CD4-positive, alpha-beta memory T cell (primary cell): ENCODE data around the gene ARIH2. TPM values are rescaled to one million over a fixed set of nuclear protein-coding genes. Genes with fewer than 3 reads are reported as not detected.
A peak's percentile ranks its signal among the peaks of the same experiment; 100 is the strongest.

ENCODE experiments used
- CTCF ChIA-PET: fragments of 350-600 bp; sonication (Branson Sonifier 250); formaldehyde crosslinking; loops from one replicate; lab custom pipeline; 2021; ENCODE audit warnings: inconsistent platforms; ENCODE audit not compliant: partially characterized antibody; lab: Charles Lee
- POLR2A ChIA-PET: fragments of 350-600 bp; sonication (Branson Sonifier 250); formaldehyde crosslinking; loops from one replicate; lab custom pipeline; 2021; ENCODE audit not compliant: partially characterized antibody; lab: Charles Lee
- DNase-seq, 5 donors: peaks; one replicate each; pipeline versions ENCODE4 v3.0.0 to v3.0.0-alpha.2; 2020 to 2022; ENCODE audit warnings: mixed read lengths in 1 of 5
- H3K27ac ChIP-seq: one replicate; pipeline ENCODE4 v1.7.0; 2013; ENCODE audit warnings: low read depth, low read length
- H3K27me3 ChIP-seq: 2 replicates; pipeline ENCODE4 v1.7.0; 2013; ENCODE audit warnings: mild to moderate bottlenecking, low read length, moderate library complexity; ENCODE audit not compliant: insufficient read depth
- H3K36me3 ChIP-seq: 2 replicates; pipeline ENCODE4 v1.7.0; 2013; ENCODE audit warnings: mild to moderate bottlenecking, low read length, moderate library complexity; ENCODE audit not compliant: insufficient read depth
- H3K4me1 ChIP-seq: 2 replicates; pipeline ENCODE4 v1.7.0; 2013; ENCODE audit warnings: mild to moderate bottlenecking, low read length, moderate library complexity; ENCODE audit not compliant: insufficient read depth
- H3K4me3 ChIP-seq, 2 donors: one replicate each; pipeline ENCODE4 v1.7.0; 2013; ENCODE audit warnings: low read length in 2 of 2, mild to moderate bottlenecking in 1 of 2
- H3K9me3 ChIP-seq, 2 donors: one replicate each; pipeline ENCODE4 v1.7.0; 2013; ENCODE audit warnings: low read length in 2 of 2, control low read depth in 1 of 2; ENCODE audit not compliant: control insufficient read depth in 1 of 2
- H3K27ac Mint-ChIP-seq, 7 donors: one replicate each; pipeline ENCODE4 v1.8.0; 2020 to 2021; ENCODE audit warnings: mixed read lengths in 7 of 7, mild to moderate bottlenecking in 6 of 7, inconsistent platforms in 3 of 7, moderate library complexity in 3 of 7
- H3K27me3 Mint-ChIP-seq, 2 donors: one replicate each; pipeline ENCODE4 v1.8.0; 2020 to 2021; ENCODE audit warnings: mixed read lengths in 2 of 2
- H3K36me3 Mint-ChIP-seq, 2 donors: one replicate each; pipeline ENCODE4 v1.8.0; 2020 to 2021; ENCODE audit warnings: mixed read lengths in 2 of 2, inconsistent platforms in 1 of 2, mild to moderate bottlenecking in 1 of 2
- H3K4me1 Mint-ChIP-seq, 4 donors: one replicate each; pipeline ENCODE4 v1.8.0; 2020 to 2021; ENCODE audit warnings: mixed read lengths in 4 of 4, mild to moderate bottlenecking in 1 of 4
- H3K4me3 Mint-ChIP-seq, 8 donors: one replicate each; pipeline ENCODE4 v1.8.0; 2020 to 2021; ENCODE audit warnings: mixed read lengths in 8 of 8, mild to moderate bottlenecking in 7 of 8, moderate library complexity in 6 of 8, inconsistent platforms in 3 of 8
- H3K9me3 Mint-ChIP-seq, 8 donors: one replicate each; pipeline ENCODE4 v1.8.0; 2020 to 2021; ENCODE audit warnings: mixed read lengths in 8 of 8, mild to moderate bottlenecking in 5 of 8, inconsistent platforms in 3 of 8, moderate library complexity in 1 of 8
- intact Hi-C: fragments of 100-400 bp; cut with micrococcal nuclease; formaldehyde crosslinking; loops from one replicate; pipeline ENCODE4 v1.15.1; 2023
- polyA plus RNA-seq, 2 donors: library from polyadenylated mRNA; unstranded; fragments of 300-500 nt; fragmentation: Illumina TruSeq; gene quantifications; one replicate each; pipeline ENCODE4 v1.2.3, GENCODE V29; 2021
- total RNA-seq, 2 experiments: library from RNA; stranded (reverse); gene quantifications; one replicate each; pipeline ENCODE4 v1.2.3, GENCODE V29; 2021

Gene ARIH2
- total and polyA plus RNA-seq, 4 experiments from 2014 or later = 109 to 153 (median 145) TPM

DNA sequence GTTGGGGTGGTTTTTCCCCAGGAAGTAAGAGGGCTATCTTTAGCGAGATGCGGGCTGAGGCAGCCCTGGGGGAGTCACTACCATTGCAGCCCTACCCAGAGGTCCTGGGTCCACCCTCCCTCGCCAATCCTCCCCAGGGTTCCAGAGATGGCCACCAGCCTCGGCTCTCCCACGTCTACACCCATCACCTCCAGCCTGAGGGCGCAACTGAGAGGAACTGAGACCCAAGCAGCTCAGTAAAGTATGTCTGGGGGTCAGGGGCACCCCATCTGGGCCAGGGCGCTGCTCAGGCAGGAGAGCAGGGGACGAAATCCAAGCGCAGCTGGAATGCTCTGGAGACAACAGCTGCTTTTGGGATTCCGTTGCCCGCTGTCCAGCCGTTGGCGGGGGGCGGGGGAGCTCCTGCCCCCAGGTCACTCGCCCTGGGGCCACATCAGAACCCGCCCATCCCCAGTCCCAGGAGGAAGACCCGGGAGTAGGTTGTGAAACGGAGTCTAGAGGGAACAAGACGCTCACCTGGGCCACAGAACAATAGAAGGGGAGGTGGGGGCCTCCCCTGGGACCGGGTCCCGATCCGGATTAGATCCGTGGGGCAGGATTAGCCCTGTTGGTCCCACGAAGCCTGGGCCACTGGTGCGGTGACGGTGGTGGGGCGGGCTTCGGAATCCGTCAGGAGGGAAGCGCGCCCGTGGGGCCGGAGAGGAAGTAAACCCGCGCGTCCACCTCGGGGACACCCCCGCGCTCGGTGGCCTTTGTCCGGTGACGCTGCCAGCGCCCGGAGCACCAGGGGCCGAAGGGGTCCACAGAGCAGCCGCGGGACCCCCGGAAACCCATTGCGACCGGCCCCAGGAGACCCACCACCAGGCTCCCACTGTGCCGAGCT lies 101.9 kb downstream of the ARIH2 start:
- Histone ChIP-seq H3K4me1 (peaks cover 49% of the 10 kb centered on the region), H3K4me3 (peak overlapping the region; percentile 65 to 98), H3K9me3 (no peaks in the 10 kb centered on the region), H3K27me3 (no peaks in the 10 kb centered on the region), H3K27ac (peak overlapping the region; percentile 97), H3K36me3 (peaks cover 34% of the 10 kb centered on the region)
- peaks cover 0 to 1% (median 0%) of the 10 kb centered on the region in 8 donors for H3K9me3 Mint-ChIP-seq
- peak overlapping the region; percentile 70 to 99 (median 93) for H3K27ac Mint-ChIP-seq
- POLR2A ChIA-PET = interaction anchor here (0.8 to 22.1 kb wide), 17 partner anchors 1 to 793 kb away, joined by 3 to 629 read pairs (median 7); partner anchors contain the start of genes DALRD3, IMPDH2, NDUFAF3 and NME6
- intact Hi-C loops = loop anchor here (1.0 to 10.0 kb wide), 6 partner anchors 9 to 324 kb away; partner anchors contain the start of genes IMPDH2, P4HTM, QRICH1 and SLC25A20
- DNase-seq = no peak
- no peaks in the 10 kb centered on the region for H3K27me3 Mint-ChIP-seq
- CTCF ChIA-PET = interaction anchor here (1.7 to 15.4 kb wide), 5 partner anchors 11 to 150 kb away, joined by 5 to 216 read pairs (median 18); partner anchors contain the start of genes KLHDC8B, P4HTM, QRICH1 and WDR6
- peak overlapping the region; percentile 94 to 98 (median 96) for H3K4me3 Mint-ChIP-seq
- H3K36me3 Mint-ChIP-seq = peaks cover 17 to 45% of the 10 kb centered on the region in 2 donors
- peaks cover 16 to 71% (median 39%) of the 10 kb centered on the region in 4 donors for H3K4me1 Mint-ChIP-seq

DNA sequence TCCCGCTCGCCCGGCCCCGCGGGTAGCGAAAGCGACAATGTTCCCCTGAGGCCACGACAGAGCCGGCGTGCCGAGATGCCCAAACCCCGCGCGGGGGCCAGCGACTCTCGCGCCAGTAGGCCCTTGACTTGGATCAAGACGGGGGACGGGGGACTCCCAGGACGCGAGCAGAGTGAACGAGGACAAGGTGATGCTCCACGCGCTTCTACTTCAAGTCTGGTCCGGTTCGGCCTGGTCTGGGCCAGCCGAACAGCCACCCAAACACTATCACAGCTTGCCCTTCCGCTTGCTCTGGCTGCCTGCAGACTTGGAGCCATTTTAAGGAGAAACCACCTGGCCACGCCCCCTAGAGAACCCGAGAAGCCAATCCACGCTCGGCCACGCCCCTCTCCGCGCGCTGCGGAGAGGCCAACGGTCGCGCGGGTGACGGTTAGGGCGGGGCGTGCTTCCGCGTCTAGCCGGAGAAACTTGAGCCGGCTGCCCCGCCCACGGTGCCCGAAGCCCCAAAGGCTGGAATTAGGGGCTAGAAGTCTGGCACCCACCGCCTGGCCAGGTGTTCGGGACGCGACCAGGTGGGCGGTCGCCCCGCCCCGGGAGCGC lies 102.7 kb downstream of the ARIH2 start:
- peak overlapping the region; percentile 65 to 98 for H3K4me3 ChIP-seq
- H3K9me3 Mint-ChIP-seq = peaks cover 0 to 1% (median 0%) of the 10 kb centered on the region in 8 donors
- intact Hi-C loops = loop anchor here (1.0 to 10.0 kb wide), 6 partner anchors 8 to 323 kb away; partner anchors contain the start of genes IMPDH2, P4HTM, QRICH1 and SLC25A20
- H3K27me3 ChIP-seq = no peaks in the 10 kb centered on the region
- peaks cover 16 to 74% (median 41%) of the 10 kb centered on the region in 4 donors for H3K4me1 Mint-ChIP-seq
- peaks cover 18 to 45% of the 10 kb centered on the region in 2 donors for H3K36me3 Mint-ChIP-seq
- no peaks in the 10 kb centered on the region for H3K27me3 Mint-ChIP-seq
- DNase-seq = peak; percentile 98
- ChIA-PET CTCF (interaction anchor here (0.9 to 15.4 kb wide), 13 partner anchors 10 to 581 kb away, joined by 3 to 216 read pairs (median 6); partner anchors contain the start of genes KLHDC8B, P4HTM, QRICH1 and TMA7), POLR2A (interaction anchor here (0.8 to 22.1 kb wide), 31 partner anchors 0 to 918 kb away, joined by 3 to 629 read pairs (median 4); partner anchors contain the start of genes ARIH2, CCDC51, DALRD3 and IMPDH2)
- peaks cover 49% of the 10 kb centered on the region for H3K4me1 ChIP-seq
- H3K9me3 ChIP-seq = no peaks in the 10 kb centered on the region
- peak overlapping the region; percentile 93 to 99 (median 98) for H3K27ac Mint-ChIP-seq
- peaks cover 34% of the 10 kb centered on the region for H3K36me3 ChIP-seq
- H3K27ac ChIP-seq = peak overlapping the region; percentile 97
- H3K4me3 Mint-ChIP-seq = peak overlapping the region; percentile 94 to 98 (median 96)

DNA sequence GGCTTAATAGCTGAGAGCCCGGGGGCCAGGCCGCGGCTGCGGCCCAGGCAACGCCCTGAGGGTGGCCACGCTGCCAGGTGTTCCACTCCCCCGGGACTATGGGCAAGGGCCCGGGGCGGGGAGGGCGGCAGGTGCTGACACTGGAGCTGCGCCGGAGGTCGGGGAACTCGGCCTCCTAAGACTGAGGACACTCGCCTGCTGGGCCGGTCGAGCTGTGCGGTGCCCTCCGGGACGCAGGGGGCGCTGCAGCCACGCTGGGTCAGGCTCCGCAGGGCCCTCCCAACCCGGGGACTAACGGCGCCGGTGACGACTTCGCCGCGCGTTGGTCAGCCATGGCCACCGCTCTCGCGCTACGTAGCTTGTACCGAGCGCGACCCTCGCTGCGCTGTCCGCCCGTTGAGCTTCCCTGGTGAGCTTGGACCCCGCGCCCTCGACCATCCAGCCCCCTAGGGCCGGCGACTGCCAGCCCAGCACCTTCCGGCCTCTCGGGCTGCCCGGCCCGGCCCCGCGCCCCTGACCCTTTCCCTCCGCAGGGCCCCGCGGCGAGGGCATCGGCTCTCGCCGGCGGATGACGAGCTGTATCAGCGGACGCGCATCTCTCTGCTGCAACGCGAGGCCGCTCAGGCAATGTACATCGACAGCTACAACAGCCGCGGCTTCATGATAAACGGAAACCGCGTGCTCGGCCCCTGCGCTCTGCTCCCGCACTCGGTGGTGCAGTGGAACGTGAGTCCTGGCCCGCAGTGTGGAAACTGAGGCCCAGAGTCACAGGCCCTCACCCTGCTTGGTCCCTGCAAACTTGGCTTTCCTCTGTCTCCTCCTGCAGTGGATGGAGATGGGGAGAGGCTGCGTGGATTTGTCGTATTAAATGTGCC lies 103.4 kb downstream of the ARIH2 start, which contains the start of gene NDUFAF3:
Gene NDUFAF3 (plus strand): TSS at position 309 of the 875 bp plus-strand sequence. CDS start 24 bp downstream, at position 333.
- no peaks in the 10 kb centered on the region for H3K27me3 Mint-ChIP-seq
- peaks cover 38% of the 10 kb centered on the region for H3K36me3 ChIP-seq
- intact Hi-C loops = loop anchor here (1.0 to 10.0 kb wide), 6 partner anchors 7 to 323 kb away; partner anchors contain the start of genes IMPDH2, P4HTM, QRICH1 and SLC25A20
- H3K27ac ChIP-seq = peak within 1 kb of the TSS; percentile 97
- H3K4me1 ChIP-seq = peaks cover 43% of the 10 kb centered on the region
- ChIA-PET CTCF (interaction anchor here (0.9 to 15.4 kb wide), 13 partner anchors 9 to 582 kb away, joined by 3 to 216 read pairs (median 6); partner anchors contain the start of genes KLHDC8B, P4HTM, QRICH1 and TMA7), POLR2A (interaction anchor here (0.6 to 22.1 kb wide), 34 partner anchors 1 to 918 kb away, joined by 3 to 629 read pairs (median 4); partner anchors contain the start of genes ARIH2, CCDC51, DALRD3 and IMPDH2)
- no peaks in the 10 kb centered on the region for H3K9me3 ChIP-seq
- no peaks in the 10 kb centered on the region for H3K27me3 ChIP-seq
- H3K9me3 Mint-ChIP-seq = peaks cover 0 to 1% (median 0%) of the 10 kb centered on the region in 8 donors
- peak within 1 kb of the TSS; percentile 65 to 98 for H3K4me3 ChIP-seq
- peak; percentile 89 to 91 (median 90) for DNase-seq
- peaks cover 19 to 46% of the 10 kb centered on the region in 2 donors for H3K36me3 Mint-ChIP-seq
- H3K4me1 Mint-ChIP-seq = peaks cover 16 to 74% (median 41%) of the 10 kb centered on the region in 4 donors
- peak within 1 kb of the TSS; percentile 93 to 99 (median 98) for H3K27ac Mint-ChIP-seq
- peak within 1 kb of the TSS; percentile 94 to 98 (median 96) for H3K4me3 Mint-ChIP-seq

DNA sequence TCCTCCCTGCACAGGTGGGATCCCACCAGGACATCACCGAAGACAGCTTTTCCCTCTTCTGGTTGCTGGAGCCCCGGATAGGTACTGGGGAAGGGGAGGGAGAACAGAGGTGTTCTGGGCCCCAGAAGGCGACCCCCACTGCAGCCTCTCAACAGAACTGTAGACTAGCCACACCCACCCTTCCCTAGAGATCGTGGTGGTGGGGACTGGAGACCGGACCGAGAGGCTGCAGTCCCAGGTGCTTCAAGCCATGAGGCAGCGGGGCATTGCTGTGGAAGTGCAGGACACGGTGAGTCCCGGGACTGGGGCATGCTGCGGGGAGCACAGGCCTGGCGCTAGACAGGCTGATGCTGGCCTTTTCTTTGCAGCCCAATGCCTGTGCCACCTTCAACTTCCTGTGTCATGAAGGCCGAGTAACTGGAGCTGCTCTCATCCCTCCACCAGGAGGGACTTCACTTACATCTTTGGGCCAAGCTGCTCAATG lies 104.1 kb downstream of the ARIH2 start:
- peaks cover 21 to 46% of the 10 kb centered on the region in 2 donors for H3K36me3 Mint-ChIP-seq

DNA sequence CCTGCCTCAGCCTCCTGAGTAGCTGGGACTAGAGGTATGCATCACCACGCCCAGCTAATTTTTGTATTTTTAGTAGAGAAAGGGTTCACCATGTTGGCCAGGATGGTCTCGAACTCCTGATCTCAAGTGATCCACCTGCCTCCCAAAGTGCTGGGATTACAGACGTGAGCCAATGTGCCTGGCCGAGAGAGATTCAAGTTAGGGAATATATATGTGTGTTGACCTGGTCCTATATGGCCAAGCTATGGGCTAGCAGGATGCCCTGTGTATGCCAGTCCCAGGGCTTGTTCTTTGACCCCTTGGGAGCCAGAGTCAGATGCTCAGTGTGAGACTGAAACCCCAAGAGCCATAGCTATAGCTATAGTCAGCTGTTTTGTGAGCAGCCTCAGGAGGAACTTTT lies 105.1 kb downstream of the ARIH2 start:
- peak overlapping the region in 6 of 7 donors; percentile 71 to 98 (median 94) for H3K27ac Mint-ChIP-seq
- peaks cover 23 to 79% (median 41%) of the 10 kb centered on the region in 4 donors for H3K4me1 Mint-ChIP-seq
- H3K27me3 Mint-ChIP-seq = no peaks in the 10 kb centered on the region
- ChIA-PET CTCF (interaction anchor here (11.0 to 15.4 kb wide), 2 partner anchors 14 to 35 kb away, joined by 173 to 216 read pairs; partner anchors contain the start of genes P4HTM and WDR6), POLR2A (interaction anchor here (1.1 to 17.6 kb wide), 4 partner anchors 13 to 97 kb away, joined by 3 to 629 read pairs (median 236); partner anchors contain the start of genes DALRD3, P4HTM, QRICH1 and USP19)
- Histone ChIP-seq H3K27me3 (no peaks in the 10 kb centered on the region), H3K4me3 (no peak overlapping the region), H3K27ac (peak overlapping the region; percentile 97), H3K9me3 (no peaks in the 10 kb centered on the region), H3K36me3 (peaks cover 38% of the 10 kb centered on the region), H3K4me1 (peaks cover 47% of the 10 kb centered on the region)
- intact Hi-C loops = loop anchor here (5.0 to 10.0 kb wide), 2 partner anchors 126 to 321 kb away; partner anchors contain the start of genes SLC25A20 and USP4
- no peak for DNase-seq
- H3K9me3 Mint-ChIP-seq = no peaks in the 10 kb centered on the region
- H3K4me3 Mint-ChIP-seq = peak overlapping the region; percentile 54 to 96 (median 68)
- peaks cover 21 to 45% of the 10 kb centered on the region in 2 donors for H3K36me3 Mint-ChIP-seq

More for the DNA sequence above, 104.1 kb downstream of the ARIH2 start:
- H3K27me3 ChIP-seq = no peaks in the 10 kb centered on the region
- H3K36me3 ChIP-seq = peaks cover 38% of the 10 kb centered on the region
- no peaks in the 10 kb centered on the region for H3K9me3 ChIP-seq
- Mint-ChIP-seq H3K4me1 (peaks cover 16 to 74% (median 38%) of the 10 kb centered on the region in 4 donors), H3K4me3 (peak overlapping the region; percentile 94 to 98 (median 96)), H3K27ac (peak overlapping the region; percentile 93 to 99 (median 98)), H3K9me3 (peaks cover 0 to 1% (median 0%) of the 10 kb centered on the region in 8 donors), H3K27me3 (no peaks in the 10 kb centered on the region)
- peaks cover 39% of the 10 kb centered on the region for H3K4me1 ChIP-seq
- ChIA-PET CTCF (interaction anchor here (1.1 to 15.4 kb wide), 9 partner anchors 9 to 148 kb away, joined by 3 to 216 read pairs (median 10); partner anchors contain the start of genes KLHDC8B, P4HTM, QRICH1 and WDR6), POLR2A (interaction anchor here (0.6 to 17.6 kb wide), 16 partner anchors 10 to 722 kb away, joined by 3 to 629 read pairs (median 6); partner anchors contain the start of genes DALRD3, NME6, P4HTM and QRICH1)
- H3K27ac ChIP-seq = peak overlapping the region; percentile 97
- H3K4me3 ChIP-seq = peak overlapping the region; percentile 65 to 98
- intact Hi-C loops = loop anchor here (5.0 to 10.0 kb wide), 2 partner anchors 125 to 322 kb away; partner anchors contain the start of genes SLC25A20 and USP4
- DNase-seq = no peak
